ENCODE data around the gene KLHL30.
"Not testable (repeated sequence)": the region's sequence is repeated elsewhere in the genome, so short reads cannot be mapped to it uniquely, and the experiment has no call there.

Gene KLHL30

DNA sequence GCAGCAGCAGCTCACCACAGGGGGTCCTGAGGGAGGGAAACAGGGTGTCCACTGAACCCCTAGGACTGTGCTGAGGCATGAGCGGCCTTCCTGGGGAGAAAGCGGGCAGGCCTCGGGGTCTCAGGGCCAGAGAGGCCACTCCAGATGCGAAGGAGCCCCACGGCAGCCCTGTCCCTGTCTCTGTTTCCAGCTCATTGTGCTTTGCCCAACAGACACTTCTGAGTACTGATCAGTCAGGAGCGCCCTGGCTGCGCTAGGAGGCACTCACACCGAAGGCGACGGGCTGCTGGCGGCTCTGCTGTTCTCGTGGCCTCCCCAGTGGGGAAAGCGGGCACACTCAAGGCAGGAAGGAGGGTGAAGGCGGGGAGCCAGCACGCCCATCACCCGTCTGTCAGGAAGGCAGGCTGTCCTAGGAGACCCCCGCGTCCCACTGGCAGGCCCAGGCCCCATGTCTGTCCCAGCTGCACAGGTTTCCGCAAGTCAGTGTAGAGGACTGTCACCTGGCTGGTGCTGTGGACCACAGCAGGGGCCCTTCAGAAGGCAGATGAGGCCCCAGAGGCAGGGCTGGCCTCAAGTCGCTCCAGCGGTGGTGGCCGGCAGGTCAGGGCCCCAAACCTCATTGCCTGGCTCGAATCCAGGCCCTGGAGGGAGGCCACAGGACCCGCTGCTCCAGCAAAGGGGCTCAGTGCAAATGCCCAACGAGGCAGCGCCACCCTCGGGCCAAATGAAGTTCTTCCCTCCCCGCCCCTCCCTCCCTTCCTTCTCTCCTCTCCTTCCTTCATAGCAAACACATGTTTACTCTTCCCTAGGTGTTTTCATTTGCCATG, 31.6 kb upstream of the KLHL30 start:
- TF ChIP-seq POLR2A (IDR thresholded peaks at IDR 0.05; ENCODE audit: low read depth, low read length), result no peak
- DNase-seq (ENCODE audit: insufficient read length, low spot score) (no peak), FAIRE-seq (no peak)

DNA sequence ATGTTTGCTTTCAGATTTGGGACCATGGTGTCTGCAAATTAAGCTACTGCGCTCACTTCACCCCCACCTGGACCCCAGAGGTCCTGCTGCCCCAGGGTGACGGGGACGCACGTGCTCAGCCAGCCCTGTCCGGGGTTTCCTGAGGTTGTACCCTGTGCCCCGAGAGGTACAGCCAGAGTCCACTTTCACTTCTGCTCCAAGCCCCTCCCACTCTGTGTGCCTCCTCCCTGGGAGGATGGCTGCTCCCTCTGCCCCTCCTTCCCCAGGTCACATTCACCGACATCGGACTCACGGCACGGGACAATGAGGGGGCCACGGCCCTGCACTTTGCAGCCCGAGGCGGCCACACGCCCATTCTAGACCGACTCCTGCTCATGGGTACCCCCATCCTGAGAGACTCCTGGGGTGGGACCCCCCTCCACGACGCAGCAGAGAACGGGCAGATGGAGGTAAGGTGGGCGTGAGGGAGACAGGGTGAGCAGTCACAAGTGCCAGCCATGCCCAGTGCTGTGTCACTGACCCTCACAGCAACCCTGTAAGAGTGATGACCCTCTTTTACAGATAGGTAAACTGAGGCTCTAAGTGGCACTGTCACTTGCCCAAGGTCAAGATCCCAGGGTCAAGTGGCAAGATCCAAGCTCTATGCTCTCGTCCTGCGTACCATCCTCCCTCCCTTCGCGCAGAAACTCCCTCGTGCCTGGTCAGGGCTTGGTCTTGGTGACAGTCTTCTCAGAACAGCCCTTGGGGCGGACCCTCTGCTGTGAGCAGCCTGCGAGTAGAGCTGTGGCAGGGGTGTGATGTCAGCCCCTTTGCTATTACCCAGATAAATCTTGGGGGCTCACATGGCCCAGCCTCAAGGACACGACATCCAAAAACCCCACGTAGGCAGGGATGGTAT, 30.7 kb upstream of the KLHL30 start:
- TF ChIP-seq POLR2A (IDR thresholded peaks at IDR 0.05; ENCODE audit: low read depth, low read length), result no peak
- DNase-seq (ENCODE audit: insufficient read length, low spot score) (no peak), FAIRE-seq (no peak)

DNA sequence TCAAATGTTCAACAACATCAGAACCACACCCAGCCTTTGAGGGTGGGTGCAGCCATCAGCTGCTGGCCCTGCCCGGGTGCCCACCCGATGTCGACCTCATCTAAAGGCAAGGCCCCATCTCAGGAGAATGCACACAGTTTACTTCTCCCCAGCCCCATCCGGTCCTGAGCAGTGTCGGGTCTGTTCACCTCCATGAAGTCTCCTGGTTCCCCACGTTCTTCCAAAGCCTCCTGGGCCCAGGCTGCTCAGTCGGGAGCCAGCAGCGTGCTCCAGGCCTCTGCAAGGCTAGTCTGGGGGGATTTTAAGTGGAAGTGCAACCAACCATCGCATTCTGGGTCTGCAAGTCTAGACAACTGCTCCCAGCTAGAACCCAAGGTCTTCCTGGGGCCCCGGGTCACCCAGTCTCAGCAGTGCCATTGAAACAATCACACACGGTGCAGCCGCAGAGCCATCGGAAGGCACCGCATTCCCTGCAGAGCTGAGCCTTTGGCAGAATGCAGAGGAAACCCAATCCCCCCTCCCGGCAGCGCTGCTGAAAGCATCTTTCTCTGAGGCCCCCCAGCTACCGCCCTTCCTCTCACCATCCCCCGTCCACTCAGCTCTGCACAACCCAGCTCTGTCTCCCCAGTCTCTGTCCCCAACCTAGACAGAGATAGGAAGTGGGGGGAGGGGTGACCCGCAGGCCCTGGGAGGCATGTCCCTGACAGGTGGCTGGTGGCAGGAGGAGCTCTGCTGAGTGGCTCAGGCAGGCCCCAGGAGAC, 29.9 kb upstream of the KLHL30 start:
- DNase-seq (ENCODE audit: insufficient read length, low spot score), result no peak
- FAIRE-seq, result no peak
- TF ChIP-seq POLR2A (IDR thresholded peaks at IDR 0.05; ENCODE audit: low read depth, low read length), result no peak

DNA sequence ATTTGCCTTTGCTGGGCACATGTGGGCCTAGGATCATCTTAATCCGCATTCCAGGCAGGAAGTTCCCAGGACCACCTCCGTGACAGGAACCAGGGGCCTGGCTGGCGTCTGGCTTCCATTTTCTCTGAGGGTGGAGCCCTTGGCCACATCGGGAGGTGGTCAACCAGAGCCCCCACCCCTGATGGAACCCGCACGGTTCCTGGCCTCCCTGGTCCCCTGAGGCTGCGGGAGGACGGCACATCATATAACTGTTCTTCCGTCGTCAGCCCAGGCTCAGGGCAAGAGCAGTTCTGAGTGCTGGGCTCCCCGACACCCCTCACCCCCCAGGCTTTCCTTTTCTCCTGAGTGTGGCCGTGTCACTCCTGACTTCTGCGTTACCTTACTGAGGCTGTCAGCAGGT, 24.9 kb upstream of the KLHL30 start:
- no peak for DNase-seq (ENCODE audit: insufficient read length, low spot score)
- FAIRE-seq, result no peak
- TF ChIP-seq POLR2A (IDR thresholded peaks at IDR 0.05; ENCODE audit: low read depth, low read length), result no peak

- TF ChIP-seq POLR2A (IDR thresholded peaks at IDR 0.05; ENCODE audit: low read depth, low read length), result no peak
- FAIRE-seq (no peak), DNase-seq (ENCODE audit: insufficient read length, low spot score) (no peak)
Measured at GRCh38 chr2:238114331-238114841, 24.1 kb upstream of the KLHL30 start.

- TF ChIP-seq POLR2A (IDR thresholded peaks at IDR 0.05; ENCODE audit: low read depth, low read length), result no peak
- FAIRE-seq, result no peak
- DNase-seq (ENCODE audit: insufficient read length, low spot score), result no peak
Measured at GRCh38 chr2:238114851-238115660, 23.4 kb upstream of the KLHL30 start.

DNA sequence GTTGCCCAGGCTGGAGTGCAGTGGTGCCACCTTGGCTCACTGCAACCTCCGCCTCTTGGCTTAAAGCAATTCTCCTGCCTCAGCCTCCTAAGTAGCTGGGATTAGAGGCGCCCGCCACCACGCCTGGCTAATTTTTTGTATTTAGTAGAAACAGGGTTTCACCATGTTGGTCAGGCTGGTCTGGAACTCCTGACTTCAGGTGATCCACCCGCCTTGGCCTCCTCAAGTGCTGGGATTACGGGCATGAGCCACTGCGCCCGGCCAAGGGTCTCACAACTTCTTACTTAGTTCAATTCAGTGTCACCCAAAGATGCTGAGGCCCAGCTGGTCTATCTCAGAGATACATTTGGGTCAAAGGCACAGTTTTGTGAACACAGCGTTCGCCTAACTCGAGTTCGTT, 22.8 kb upstream of the KLHL30 start:
- DNase-seq (ENCODE audit: insufficient read length, low spot score); FAIRE-seq: not testable (repeated sequence)

DNA sequence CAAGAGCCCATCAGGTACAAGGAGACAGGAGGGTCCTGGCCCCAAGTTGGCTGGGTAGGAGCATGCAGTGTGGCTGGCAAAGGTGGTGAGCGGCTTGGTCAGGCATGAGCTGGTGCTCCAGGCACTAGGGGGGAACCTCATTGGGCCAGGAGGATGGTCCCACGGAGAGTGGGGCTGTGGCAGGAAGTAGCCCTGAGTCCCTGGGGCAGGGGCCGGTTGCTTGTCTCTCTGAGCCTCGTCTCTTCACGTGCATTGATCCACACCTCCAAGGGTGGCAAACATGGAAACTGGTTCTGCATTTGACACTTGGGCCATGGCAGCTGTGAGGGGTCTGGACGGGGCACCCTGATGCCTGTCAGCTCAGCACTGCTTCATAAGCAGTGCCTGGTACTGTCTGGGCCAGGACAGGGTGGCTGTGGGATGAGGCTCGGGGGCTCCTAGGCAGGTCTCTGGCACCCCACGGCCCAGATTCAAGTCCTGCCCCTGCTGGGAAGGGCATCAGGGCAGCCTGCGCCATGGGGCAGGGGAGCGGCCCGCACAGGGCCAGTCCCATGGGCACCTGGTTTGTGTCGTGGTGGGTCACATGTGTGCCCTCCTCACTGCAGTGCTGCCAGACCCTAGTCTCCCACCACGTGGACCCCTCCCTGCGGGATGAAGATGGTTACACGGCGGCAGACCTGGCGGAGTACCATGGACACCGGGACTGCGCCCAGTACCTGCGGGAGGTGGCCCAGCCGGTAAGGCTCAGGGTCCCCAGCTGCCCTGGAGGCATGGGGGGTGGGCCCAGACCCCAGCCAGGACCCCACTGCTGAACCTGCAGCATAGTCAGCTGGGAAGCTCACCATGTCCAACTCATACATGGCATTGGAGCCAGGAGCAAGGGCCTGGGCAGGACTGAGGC, 21.9 kb upstream of the KLHL30 start:
- no peak for FAIRE-seq
- no peak for DNase-seq (ENCODE audit: insufficient read length, low spot score)
- no peak for TF ChIP-seq POLR2A (IDR thresholded peaks at IDR 0.05; ENCODE audit: low read depth, low read length)

DNA sequence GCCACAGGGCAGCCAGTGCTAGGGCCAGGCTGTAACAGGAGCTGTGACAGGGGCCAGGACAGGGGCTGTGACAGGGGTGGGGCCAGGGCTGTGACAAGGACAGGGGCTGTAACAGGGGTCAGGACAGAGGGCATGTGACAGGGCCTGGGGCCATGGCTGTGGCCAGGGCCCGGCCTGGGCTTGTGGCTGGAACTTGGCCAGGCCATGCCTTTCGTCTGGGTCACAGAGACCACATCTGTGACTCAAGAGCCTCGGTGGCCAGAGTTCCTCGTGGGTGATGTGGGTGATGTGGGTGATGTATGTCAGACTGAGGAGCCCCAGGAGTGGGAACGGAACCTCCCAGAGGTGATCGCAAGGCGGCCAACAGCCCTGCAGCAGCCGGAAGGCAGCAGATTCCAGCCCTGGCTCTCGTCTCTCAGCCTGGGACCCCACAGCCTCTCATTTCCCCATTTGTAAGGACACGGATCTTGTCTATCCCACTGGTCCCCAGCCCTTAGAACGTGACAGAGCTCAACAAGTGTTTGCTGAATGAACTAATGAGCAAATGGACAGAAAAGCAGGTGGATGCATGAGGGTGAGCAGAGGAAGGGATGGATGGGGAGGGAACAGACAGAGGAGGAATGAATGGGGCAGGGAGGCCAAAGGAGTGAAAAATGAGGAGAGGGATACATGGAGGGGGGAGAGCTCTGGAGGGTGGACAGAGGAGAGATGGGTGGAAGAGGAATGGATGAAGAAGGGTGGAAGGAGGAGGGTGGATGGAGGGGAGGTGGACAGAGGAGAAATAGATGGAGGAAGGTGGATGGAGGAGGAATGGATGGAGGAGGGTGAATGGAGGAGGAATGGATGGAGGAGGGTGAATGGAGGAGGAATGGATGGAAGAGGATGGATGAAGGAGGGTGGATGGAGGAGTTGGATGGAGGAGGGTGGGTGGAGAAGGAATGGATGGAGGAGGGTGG, 21.0 kb upstream of the KLHL30 start:
- no peak for TF ChIP-seq POLR2A (IDR thresholded peaks at IDR 0.05; ENCODE audit: low read depth, low read length)
- DNase-seq (ENCODE audit: insufficient read length, low spot score) (no peak), FAIRE-seq (no peak)

- no peak for TF ChIP-seq POLR2A (IDR thresholded peaks at IDR 0.05; ENCODE audit: low read depth, low read length)
- FAIRE-seq (no peak), DNase-seq (ENCODE audit: insufficient read length, low spot score) (no peak)
Measured at GRCh38 chr2:238119756-238120462, 18.6 kb upstream of the KLHL30 start.
